Urinary bladder (tissue), 4 donors: ENCODE data around the gene PARVB. TPM values are rescaled to one million over a fixed set of nuclear protein-coding genes. Genes with fewer than 3 reads are reported as not detected.

Source experiments
- DNase-seq: peaks from one replicate; pipeline ENCODE4 v3.0.0-alpha.2; 2015; ENCODE audit errors: extremely low spot score
- H3K27ac ChIP-seq: one replicate; pipeline ENCODE4 v1.5.1; 2013; ENCODE audit warnings: low read depth, mild to moderate bottlenecking, moderate library complexity
- H3K36me3 ChIP-seq: one replicate; pipeline ENCODE4 v1.6.1; 2013; ENCODE audit warnings: mild to moderate bottlenecking, moderate library complexity; ENCODE audit not compliant: insufficient read depth
- H3K4me1 ChIP-seq: one replicate; pipeline ENCODE4 v1.6.1; 2013; ENCODE audit warnings: mild to moderate bottlenecking, moderate library complexity; ENCODE audit not compliant: insufficient read depth
- H3K4me3 ChIP-seq: one replicate; pipeline ENCODE4 v1.5.1; 2013; ENCODE audit warnings: low read depth, low read length
- WGBS: extraction: QIAGEN DNeasy Blood & Tissue Kit; methylation state at CpG from one replicate; pipeline ENCODE4 v1.1.7; 2013; 5-methylcytosine and 5-hydroxymethylcytosine counted together
- polyA plus RNA-seq: library from polyadenylated mRNA; stranded (reverse); fragments of 200-250 nt; gene quantifications from one replicate; pipeline ENCODE4 v1.2.3, GENCODE V29; 2013
- total RNA-seq: library from RNA; depleted of rRNA; stranded (reverse); fragments of >200 nt; gene quantifications from one replicate; pipeline ENCODE4 v1.2.3, GENCODE V29; 2014
- donor health status: healthy with polysubstance abuse.
- donor health status: healthy.

Gene PARVB
- total and polyA plus RNA-seq, 2 donors: 11.2 to 38.0 TPM

DNA sequence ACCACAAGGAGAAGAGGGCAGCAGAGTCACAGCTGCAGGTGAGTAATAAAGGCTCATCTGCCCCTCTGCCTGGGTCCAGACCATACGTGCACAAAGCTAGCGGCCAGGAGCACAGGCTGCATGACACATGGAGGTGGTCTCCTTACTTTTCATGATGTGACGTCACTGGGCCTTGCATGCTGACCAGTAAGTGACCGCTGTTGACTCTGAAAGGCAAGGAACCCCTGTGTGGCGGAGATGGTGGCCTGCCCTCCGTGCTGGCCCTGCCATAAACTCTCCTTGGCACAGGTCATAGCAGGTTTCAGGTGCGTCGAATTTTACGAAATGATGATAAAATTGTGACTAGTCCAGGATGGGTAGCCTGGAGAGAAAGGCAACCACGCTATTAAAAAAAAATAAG is 149.1 kb downstream of the PARVB start:
- 84% methylated on average over 10 of the region's 10 CpGs for WGBS
- Histone ChIP-seq H3K4me1 (no peaks in the 10 kb centered on the region), H3K27ac (no peak overlapping the region), H3K36me3 (no peaks in the 10 kb centered on the region), H3K4me3 (no peak overlapping the region)
- DNase-seq: no peak

DNA sequence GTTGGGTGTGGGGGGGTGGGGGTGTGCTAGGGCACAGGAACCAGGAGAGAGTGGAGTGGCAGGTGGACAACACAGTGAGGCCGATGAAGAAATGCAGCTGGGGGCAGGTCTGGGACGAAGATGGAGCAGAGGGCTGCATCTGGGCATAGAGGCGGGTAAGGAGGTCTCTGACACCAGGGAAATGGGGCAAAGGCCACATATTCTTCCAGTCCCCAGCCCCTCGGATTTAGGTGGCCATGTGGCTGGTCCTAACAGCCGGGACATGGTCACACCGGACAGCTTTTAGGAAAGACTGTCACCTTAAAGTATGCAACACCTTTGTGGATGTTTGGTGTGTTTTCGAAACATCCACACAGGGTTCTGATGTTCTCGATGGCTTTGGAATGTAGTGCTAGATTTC is 151.6 kb downstream of the PARVB start:
- no peak for DNase-seq
- Histone ChIP-seq H3K36me3 (no peaks in the 10 kb centered on the region), H3K4me3 (no peak overlapping the region), H3K27ac (no peak overlapping the region), H3K4me1 (no peaks in the 10 kb centered on the region)
- WGBS: 89% methylated on average over 8 of the region's 8 CpGs

DNA sequence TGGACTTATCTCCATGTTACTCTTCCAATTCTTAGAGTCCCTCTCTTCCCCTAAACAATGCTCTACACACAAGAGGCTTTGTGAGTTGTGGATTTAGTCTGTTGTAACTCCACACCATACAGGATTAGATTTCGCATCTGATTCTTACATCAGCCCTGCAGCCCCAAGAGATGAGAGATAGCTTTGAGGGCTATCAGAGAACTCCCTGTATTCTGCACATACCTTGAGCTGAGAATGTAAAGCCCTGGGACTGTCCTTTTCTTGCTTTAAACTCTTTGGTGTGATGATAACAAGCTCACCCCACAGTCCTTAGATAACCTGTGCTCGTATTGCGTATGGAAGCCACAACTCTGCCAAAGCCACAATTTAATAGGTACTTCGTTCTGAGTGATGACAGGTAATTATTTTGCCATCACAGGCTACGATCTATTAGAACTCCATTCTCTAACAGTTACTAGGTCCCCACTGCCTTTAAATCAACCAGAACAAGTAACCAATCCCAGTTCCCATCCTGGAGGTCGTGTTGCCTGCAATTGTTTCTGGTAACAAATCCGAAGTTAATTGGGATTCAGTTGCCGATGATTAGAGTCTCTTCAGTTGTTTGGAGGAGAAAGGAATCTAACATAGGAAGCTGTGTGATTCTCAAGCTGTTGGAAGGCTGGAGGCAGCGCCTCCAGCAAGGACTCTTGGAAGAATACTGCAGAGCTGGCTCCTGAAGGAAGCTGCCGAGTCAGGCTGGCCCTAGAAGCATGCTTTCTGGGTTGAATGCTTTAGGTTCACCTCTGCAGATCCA is 155.3 kb downstream of the PARVB start:
- Histone ChIP-seq H3K4me1 (no peaks in the 10 kb centered on the region), H3K4me3 (no peak overlapping the region), H3K27ac (no peak overlapping the region), H3K36me3 (no peaks in the 10 kb centered on the region)
- no peak for DNase-seq
- 61% methylated on average over 10 of the region's 10 CpGs for WGBS

DNA sequence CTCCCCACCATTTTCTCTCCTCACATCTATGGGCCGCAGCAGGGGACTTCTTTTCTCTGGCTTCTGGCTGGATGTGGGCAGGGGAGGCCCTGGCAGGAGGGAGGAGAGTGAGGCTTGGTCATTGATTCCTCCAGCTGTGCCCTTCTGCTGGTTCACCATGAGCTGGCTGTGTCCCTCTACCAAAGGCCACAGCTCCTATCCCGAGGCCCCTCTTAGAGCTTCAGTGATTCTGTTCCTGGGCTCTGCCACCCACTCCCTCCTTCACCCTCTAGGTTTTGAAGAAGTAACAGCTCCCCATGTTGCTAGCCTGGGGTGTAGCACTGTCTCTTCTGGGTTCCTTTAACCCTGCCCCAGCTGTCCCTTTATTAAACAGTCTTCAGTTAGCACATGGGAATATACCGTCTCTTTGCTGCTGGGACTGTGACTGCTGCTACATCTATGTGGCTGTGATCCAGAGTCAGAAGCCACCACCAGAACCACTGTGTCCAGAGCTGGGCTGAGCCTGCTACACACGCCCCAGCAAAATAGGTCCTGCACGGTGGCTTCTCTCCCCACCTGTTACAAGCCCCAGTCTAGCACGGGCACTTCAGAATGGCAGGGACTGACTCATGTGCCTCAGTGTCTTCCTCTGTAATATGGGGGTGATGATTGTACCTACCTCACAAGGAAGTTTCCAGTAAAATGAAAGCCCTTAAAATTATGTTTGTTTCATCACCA is 156.0 kb downstream of the PARVB start:
- Histone ChIP-seq H3K36me3 (no peaks in the 10 kb centered on the region), H3K4me1 (no peaks in the 10 kb centered on the region), H3K27ac (no peak overlapping the region), H3K4me3 (no peak overlapping the region)
- no peak for DNase-seq
- WGBS: 83% methylated on average over 6 of the region's 6 CpGs

DNA sequence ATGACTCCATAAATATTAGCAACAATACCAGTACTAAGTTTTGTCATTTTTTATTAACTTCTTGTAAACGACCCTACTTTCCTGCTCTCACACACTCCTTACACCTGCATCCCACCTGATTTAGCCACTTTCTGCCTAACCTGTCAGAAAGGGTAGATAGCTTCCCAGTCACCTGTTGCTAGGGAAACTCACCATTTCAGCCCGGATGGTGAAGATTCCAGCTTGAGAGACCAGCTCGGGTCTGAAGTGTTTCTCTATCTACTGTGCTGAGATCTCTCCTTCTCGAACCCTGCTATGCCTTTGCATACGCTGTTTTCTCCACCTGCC is 156.6 kb downstream of the PARVB start, which contains the start of gene PARVG:
PARVG (plus strand) TSS at position 220 of the 327 bp plus-strand sequence. CDS start 2,405 bp downstream, outside the sequence.
- no peak for DNase-seq
- 72% methylated on average over 5 of the region's 5 CpGs for WGBS
- no peak within 1 kb of the TSS for H3K27ac ChIP-seq
- H3K4me1 ChIP-seq: no peaks in the 10 kb centered on the region
- H3K4me3 ChIP-seq: peak within 1 kb of the TSS; percentile 31
- no peaks in the 10 kb centered on the region for H3K36me3 ChIP-seq

DNA sequence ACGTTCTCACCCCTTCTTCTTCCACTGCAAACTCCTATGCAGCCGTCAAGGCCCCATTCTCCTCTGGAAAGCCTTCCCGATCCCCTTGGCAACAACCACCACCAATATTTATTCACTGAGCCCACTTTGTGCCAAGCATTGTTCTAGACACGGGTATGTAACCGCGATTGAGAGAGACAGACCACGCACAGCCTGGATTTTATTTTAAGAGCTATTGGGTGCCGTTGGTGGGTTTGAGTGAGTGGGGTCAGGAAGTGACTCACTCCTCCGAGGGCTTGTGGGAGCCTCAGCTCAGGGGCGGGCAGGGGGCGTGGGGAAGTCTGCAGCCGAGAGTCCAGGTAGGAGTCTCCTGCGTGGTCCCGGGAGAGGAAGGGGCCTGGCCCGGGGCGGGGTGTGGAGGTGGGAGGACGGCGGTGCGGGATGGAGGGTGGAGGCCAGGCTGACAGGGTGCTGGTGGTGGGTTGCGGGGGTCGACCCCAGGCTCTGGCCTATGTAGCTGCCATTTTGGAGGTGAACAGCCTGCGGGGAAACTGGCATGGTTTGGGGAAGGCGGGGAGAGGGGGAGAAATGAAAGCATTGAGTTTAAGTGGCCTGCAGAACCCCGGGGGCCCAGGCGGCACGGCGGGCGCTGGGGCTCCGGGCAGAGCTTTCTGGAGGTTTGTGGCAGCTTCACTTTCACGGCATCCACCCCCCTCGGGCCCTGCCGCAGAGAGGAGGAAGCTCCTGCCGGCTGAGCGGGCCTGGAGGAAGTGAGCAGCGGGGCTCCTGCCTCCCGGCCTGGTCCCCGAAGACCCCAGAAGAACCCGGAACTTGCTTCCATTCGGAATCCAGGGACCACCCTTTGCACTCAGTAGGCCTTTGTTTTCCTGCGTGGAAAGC is 157.2 kb downstream of the PARVB start:
- DNase-seq: no peak
- H3K36me3 ChIP-seq: no peaks in the 10 kb centered on the region
- WGBS: 68% methylated on average over 40 of the region's 40 CpGs
- H3K4me1 ChIP-seq: no peaks in the 10 kb centered on the region
- H3K27ac ChIP-seq: no peak overlapping the region
- H3K4me3 ChIP-seq: peak overlapping the region; percentile 31

DNA sequence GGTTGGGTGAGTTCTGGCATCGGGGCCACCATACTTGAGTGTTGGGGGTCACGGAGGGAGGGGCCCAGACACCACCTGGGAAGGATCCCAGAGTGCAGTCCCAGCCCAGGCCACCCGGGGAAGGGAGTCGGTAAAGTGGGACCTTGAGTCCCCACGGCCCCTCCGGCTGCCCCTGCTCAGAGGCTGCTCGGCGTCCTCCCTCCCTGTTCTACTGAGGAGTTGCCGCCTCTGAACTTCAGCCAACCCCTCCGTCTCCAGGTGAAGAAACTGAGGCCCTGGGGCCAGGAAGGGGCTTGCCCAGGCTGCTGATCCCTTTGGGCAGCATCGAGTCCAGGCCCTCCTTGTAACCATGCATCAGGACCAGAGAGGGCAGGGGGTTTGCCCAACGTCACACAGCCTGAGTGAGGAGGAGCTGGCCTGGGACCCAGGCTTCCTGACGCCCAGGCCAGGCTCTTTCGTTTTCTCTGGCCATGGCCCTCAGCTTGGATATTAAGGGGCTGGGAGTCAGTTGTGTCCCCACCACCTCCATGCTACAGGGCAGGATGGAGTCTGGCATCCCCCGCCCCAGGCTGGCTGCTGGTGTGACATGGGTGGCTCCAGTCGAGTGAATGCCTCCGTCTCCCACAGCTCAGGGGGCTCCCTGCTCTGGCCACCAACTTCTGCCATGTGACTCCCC is 157.9 kb downstream of the PARVB start:
- WGBS: 80% methylated on average over 17 of the region's 17 CpGs
- H3K4me3 ChIP-seq: peak overlapping the region; percentile 31

DNA sequence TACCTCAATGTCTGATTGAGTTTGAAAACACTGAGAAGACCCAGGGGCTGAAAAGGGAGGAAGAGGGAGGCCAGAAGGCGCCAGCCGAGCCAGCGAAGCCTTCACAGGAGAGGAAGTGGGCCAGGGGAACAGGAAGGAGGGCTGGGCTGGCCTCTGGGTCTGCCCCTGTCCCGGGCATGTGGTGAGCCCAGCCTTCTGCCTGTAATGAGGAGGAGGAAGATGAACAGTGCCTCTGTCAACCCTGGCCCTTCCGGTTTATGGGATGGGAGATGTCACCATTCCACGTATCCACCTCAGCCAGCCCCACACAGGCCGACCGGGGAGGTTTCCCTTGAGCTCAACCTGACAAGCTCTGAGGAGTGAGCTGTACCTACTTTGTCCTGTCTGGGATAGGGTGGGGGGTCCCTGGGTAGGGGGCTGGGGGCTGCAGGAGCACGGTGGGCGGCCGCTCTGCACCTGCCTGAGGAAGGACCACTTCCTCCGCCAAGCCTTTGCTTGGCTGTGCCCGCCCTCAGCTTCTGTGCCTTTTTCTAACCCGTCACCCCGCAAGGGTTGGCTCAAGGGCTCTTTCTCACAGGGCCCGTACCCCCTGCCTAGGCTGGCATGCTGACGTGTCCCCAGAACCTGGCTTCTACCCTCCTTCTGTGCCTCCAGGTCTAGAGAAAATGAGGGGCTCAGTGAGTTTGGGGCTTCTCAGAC is 158.6 kb downstream of the PARVB start:
- no peak overlapping the region for H3K4me3 ChIP-seq
- no peaks in the 10 kb centered on the region for H3K36me3 ChIP-seq
- DNase-seq: no peak
- 80% methylated on average over 17 of the region's 17 CpGs for WGBS
- no peaks in the 10 kb centered on the region for H3K4me1 ChIP-seq
- H3K27ac ChIP-seq: no peak overlapping the region

More for the DNA sequence above, 157.9 kb downstream of the PARVB start:
- DNase-seq: no peak
- Histone ChIP-seq H3K4me1 (no peaks in the 10 kb centered on the region), H3K27ac (no peak overlapping the region), H3K36me3 (no peaks in the 10 kb centered on the region)

DNA sequence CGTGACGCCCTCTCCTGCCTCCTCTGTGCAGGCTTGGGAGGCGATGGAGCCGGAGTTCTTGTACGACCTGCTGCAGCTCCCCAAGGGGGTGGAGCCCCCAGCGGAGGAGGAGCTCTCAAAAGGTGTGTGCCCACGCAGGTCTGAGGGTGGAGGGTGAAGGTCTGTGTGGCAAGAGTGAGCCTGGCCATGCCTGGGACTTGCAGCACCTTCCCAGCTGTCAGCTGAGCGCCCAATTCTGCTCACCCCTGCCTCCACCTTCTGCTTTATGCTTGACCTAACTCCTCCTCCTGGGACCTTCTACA is 159.1 kb downstream of the PARVB start:
- H3K27ac ChIP-seq: no peak overlapping the region
- no peaks in the 10 kb centered on the region for H3K4me1 ChIP-seq
- WGBS: 80% methylated on average over 8 of the region's 8 CpGs
- no peak overlapping the region for H3K4me3 ChIP-seq
- DNase-seq: no peak
- H3K36me3 ChIP-seq: no peaks in the 10 kb centered on the region

DNA sequence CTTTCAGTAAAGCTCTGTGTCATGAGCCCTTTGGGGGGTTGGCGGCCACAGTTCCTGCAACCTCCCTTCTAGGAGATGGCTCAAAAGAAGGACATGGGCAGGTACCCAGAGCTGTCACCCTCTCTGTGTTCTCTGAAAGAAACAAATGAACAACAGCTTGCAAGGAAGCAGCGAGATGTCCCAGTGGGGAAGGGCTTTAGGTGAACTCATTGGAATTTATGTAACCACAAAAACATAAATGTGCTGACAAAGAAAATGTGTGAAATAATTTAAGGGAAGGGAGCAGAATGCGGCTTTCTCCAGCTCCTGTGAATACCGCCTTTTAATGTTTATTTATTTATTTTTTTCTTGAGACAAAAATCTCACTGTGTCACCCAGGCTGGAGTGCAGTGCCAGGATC is 159.9 kb downstream of the PARVB start:
- no peaks in the 10 kb centered on the region for H3K36me3 ChIP-seq
- WGBS: 85% methylated on average over 4 of the region's 4 CpGs
- DNase-seq: no peak
- no peaks in the 10 kb centered on the region for H3K4me1 ChIP-seq
- no peak overlapping the region for H3K27ac ChIP-seq
- no peak overlapping the region for H3K4me3 ChIP-seq

DNA sequence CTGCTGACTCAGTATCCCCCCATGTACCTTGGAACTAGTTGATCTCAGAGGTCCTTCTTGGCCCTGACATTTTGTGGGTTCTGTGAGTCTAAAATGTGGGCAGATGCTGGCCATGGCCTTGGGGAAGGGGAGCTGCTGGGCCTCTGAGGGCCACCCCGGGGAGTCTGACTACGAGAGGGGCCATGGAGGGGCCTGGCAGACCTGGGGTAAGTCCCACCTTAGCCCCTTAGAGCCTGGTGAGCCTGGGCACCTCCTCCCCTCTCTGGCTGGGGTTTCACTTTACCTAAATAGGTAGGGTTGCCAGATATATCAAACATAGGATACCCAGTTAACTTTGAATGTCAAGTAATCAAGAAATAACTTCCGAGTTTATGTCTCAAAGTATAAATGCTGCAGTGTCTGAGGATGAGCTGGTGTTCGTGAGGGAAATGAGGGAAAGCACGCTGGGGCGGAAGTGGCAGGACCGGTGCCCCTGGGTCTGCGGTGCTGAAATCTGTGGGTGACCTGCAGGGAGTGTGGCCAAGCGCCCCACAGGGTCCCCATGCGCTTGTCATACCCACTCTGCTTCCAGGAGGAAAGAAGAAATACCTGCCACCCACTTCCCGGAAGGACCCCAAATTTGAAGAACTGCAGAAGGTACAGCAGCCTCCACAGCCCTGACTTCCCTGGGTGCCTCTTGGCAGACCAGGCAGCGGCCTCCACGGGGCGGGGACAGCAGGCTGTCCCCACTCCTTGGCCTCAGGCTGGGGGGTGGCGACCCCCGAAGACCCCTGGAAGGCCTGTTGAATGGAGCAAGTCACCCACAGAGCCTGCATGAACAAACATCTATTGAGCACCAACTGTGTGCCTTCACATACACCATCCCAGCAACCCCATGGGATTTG is 161.4 kb downstream of the PARVB start:
- no peak overlapping the region for H3K4me3 ChIP-seq
- DNase-seq: no peak

DNA sequence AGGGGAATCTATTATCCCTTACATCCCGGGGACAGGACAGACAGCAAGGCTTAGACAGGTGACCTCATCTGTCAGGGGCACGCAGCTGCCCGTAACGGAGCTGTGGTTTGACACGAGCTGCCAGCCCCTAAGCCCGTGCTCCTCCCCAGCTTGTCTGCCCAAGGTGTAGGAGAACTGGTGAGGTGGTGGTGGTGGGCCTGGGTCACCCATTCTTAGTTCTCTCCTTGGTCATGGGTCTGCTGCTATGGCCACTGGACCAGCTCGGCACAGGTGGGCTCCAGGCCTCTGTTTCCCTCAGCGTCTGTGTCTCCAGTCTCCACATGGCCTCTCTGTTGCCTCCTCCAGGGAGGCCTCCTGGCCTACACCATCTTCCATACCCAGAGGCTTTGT is 162.0 kb downstream of the PARVB start:
- no peak for DNase-seq
- Histone ChIP-seq H3K36me3 (no peaks in the 10 kb centered on the region), H3K4me3 (no peak overlapping the region), H3K4me1 (no peaks in the 10 kb centered on the region), H3K27ac (no peak overlapping the region)
- 93% methylated on average over 8 of the region's 8 CpGs for WGBS

More for the DNA sequence above, 161.4 kb downstream of the PARVB start:
- H3K36me3 ChIP-seq: no peaks in the 10 kb centered on the region
- WGBS: 95% methylated on average over 16 of the region's 16 CpGs
- no peak overlapping the region for H3K27ac ChIP-seq
- no peaks in the 10 kb centered on the region for H3K4me1 ChIP-seq
